HL-60/S4 treated with retinoic acid at 250 ng/mL for 4 days and 3 days (cell line): ENCODE data around the gene UBE2E2.

Experiments
- in situ Hi-C: fragments of 300-500 bp; cut with MboI; formaldehyde crosslinking; loops from 2 replicates; pipeline ENCODE4 v1.7.0; 2022; ENCODE audit warnings: low sequenced_read_pairs

UBE2E2 gene

GRCh38 chr3:23192816-23193215, 10.3 kb upstream of the UBE2E2 start:
- in situ Hi-C loops = no loop called here

- in situ Hi-C loops = no loop called here
These were observed 9.3 kb upstream of the UBE2E2 start for GRCh38 chr3:23193831-23194230.

GRCh38 chr3:23198801-23199200, 4.3 kb upstream of the UBE2E2 start:
- in situ Hi-C loops = no loop called here

GRCh38 chr3:23199649-23200048, 3.5 kb upstream of the UBE2E2 start:
- in situ Hi-C loops = no loop called here

GRCh38 chr3:23201154-23201838, 1.8 kb upstream of the UBE2E2 start:
- in situ Hi-C loops = no loop called here

GRCh38 chr3:23202203-23202920, 765 bp upstream of the UBE2E2 start:
- in situ Hi-C loops = no loop called here

GRCh38 chr3:23203708-23204330, 692 bp downstream of the UBE2E2 start:
- in situ Hi-C loops = no loop called here

- in situ Hi-C loops = no loop called here
These were observed 3.2 kb downstream of the UBE2E2 start for GRCh38 chr3:23206366-23206765.

- in situ Hi-C loops = no loop called here
These were observed 6.0 kb downstream of the UBE2E2 start for GRCh38 chr3:23209103-23209502.

- in situ Hi-C loops = no loop called here
These were observed 6.8 kb downstream of the UBE2E2 start for GRCh38 chr3:23209747-23210487.

GRCh38 chr3:23213813-23214212, 10.7 kb downstream of the UBE2E2 start:
- in situ Hi-C loops = no loop called here

GRCh38 chr3:23217872-23218554, 14.9 kb downstream of the UBE2E2 start:
- in situ Hi-C loops = no loop called here

- in situ Hi-C loops = no loop called here
These were observed 16.0 kb downstream of the UBE2E2 start for GRCh38 chr3:23219117-23219516.

- in situ Hi-C loops = no loop called here
These were observed 16.4 kb downstream of the UBE2E2 start for GRCh38 chr3:23219552-23219951.

GRCh38 chr3:23221136-23221535, 18.0 kb downstream of the UBE2E2 start:
- in situ Hi-C loops = no loop called here

- in situ Hi-C loops = no loop called here
These were observed 28.9 kb downstream of the UBE2E2 start for GRCh38 chr3:23232016-23232415.

- in situ Hi-C loops = no loop called here
These were observed 29.7 kb downstream of the UBE2E2 start for GRCh38 chr3:23232854-23233253.

- in situ Hi-C loops = no loop called here
These were observed 32.1 kb downstream of the UBE2E2 start for GRCh38 chr3:23235264-23235663.

GRCh38 chr3:23236890-23237289, 33.8 kb downstream of the UBE2E2 start:
- in situ Hi-C loops = no loop called here

GRCh38 chr3:23238156-23238555, 35.0 kb downstream of the UBE2E2 start:
- in situ Hi-C loops = no loop called here

- in situ Hi-C loops = no loop called here
These were observed 35.5 kb downstream of the UBE2E2 start for GRCh38 chr3:23238578-23238977.
